Measurements from ENCODE around the gene OXLD1. TPM values are rescaled to one million over a fixed set of nuclear protein-coding genes. Genes with fewer than 3 reads are reported as not detected.

The OXLD1 gene
- total and polyA plus RNA-seq, 3 experiments from 2014 or later = 50.8 to 78.9 (median 55.7) TPM

DNA sequence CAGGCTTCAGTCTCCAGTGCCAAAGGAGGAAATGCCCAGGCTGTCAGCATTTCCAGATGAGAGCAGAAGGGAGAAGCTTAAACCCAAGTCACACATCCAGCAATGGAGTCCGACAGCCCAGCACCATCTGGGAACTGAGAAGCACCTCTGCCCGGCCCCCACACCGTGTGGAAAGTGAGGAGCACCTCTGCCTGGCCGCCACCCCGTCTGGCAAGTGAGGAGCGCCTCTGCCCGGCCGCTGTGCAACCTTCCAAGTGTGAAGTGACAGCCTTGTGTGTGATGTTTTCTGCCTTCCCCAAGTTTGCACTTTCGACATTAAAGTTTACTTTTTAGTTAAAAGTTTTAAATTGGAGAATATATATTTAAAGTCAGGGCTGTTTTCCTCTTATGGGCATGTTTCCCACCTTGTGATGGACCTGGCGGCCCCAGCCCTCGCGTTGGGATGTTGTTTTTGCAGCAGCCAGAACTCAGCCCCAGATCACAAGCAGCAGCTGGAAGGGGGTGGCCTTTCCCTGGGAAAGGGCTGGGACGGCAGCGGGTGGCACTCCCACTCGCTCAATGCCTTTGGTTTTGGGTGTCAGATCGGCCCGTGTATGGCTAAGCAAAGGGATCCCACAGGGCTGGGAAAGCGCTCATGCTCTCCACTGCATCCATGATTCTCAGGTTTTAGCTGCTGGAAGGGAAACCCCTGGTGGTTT lies 7.3 kb upstream of the OXLD1 start:
- Histone ChIP-seq H3K9me3 (ENCODE audit: low read length) (no peaks in the 10 kb centered on the region), H3K4me1 (ENCODE audit: insufficient read depth, low read length) (no peaks in the 10 kb centered on the region), H3K27ac (ENCODE audit: low read depth, low read length) (no peak overlapping the region), H3K4me3 (ENCODE audit: low read length) (no peak overlapping the region), H3K36me3 (ENCODE audit: insufficient read depth, low read length) (peaks cover 28% of the 10 kb centered on the region), H3K27me3 (ENCODE audit: insufficient read depth, low read length, poor library complexity, severe bottlenecking) (no peaks in the 10 kb centered on the region)
- DNase-seq = no peak
- ChIA-PET POLR2A (interaction anchor here (1.7 kb wide), 1 partner anchor 10 kb away, joined by 4 read pairs; the partner anchor contains the start of genes ARL16 and HGS), CTCF (no interaction called here)
- no peaks in the 10 kb centered on the region for H3K9me3 Mint-ChIP-seq
- H3K4me1 Mint-ChIP-seq = peaks cover 5 to 9% (median 7%) of the 10 kb centered on the region in 3 donors
- H3K27ac Mint-ChIP-seq = peak overlapping the region in 2 of 8 donors; percentile 20 to 54
- H3K27me3 Mint-ChIP-seq = no peaks in the 10 kb centered on the region
- H3K4me3 Mint-ChIP-seq = no peak overlapping the region
- peaks cover 0 to 50% (median 0%) of the 10 kb centered on the region in 3 donors for H3K36me3 Mint-ChIP-seq

DNA sequence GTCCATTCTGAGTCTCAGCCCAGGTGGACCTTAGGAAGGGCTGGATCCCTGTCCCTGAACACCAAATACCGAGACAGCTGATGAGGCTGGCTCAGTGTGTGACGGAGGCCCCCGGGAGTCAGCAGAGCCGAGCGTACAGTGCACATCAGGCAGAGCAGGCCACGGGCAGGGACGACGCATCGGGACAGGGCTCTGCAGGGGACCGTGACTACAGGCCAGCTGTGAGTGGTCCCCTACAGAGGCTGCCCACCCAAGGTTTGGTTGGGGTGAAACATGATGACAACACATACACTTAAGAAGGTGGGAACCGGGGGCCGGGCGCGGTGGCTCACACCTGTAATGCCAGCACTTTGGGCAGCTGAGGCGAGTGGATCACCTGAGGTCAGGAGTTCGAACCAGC lies 6.5 kb upstream of the OXLD1 start:
- Histone ChIP-seq H3K27ac (ENCODE audit: low read depth, low read length) (no peak overlapping the region), H3K36me3 (ENCODE audit: insufficient read depth, low read length) (peaks cover 28% of the 10 kb centered on the region), H3K9me3 (ENCODE audit: low read length) (no peaks in the 10 kb centered on the region), H3K4me1 (ENCODE audit: insufficient read depth, low read length) (peaks cover 4% of the 10 kb centered on the region), H3K27me3 (ENCODE audit: insufficient read depth, low read length, poor library complexity, severe bottlenecking) (no peaks in the 10 kb centered on the region), H3K4me3 (ENCODE audit: low read length) (no peak overlapping the region)
- ChIA-PET POLR2A (no interaction called here), CTCF (no interaction called here)
- H3K27ac Mint-ChIP-seq = peak overlapping the region in 1 of 8 donors; percentile 20
- H3K9me3 Mint-ChIP-seq = no peaks in the 10 kb centered on the region
- no peaks in the 10 kb centered on the region for H3K27me3 Mint-ChIP-seq
- peaks cover 0 to 56% (median 1%) of the 10 kb centered on the region in 3 donors for H3K36me3 Mint-ChIP-seq
- no peak overlapping the region for H3K4me3 Mint-ChIP-seq
- no peak for DNase-seq
- peaks cover 11 to 17% (median 11%) of the 10 kb centered on the region in 3 donors for H3K4me1 Mint-ChIP-seq

GRCh38 chr17:81672504-81672903 lies 6.1 kb upstream of the OXLD1 start:
- H3K27ac ChIP-seq (ENCODE audit: low read depth, low read length) = no peak overlapping the region
- H3K4me3 ChIP-seq (ENCODE audit: low read length) = no peak overlapping the region
- H3K9me3 Mint-ChIP-seq = no peaks in the 10 kb centered on the region
- no peak overlapping the region for H3K4me3 Mint-ChIP-seq
- peak overlapping the region in 1 of 8 donors; percentile 66 for H3K27ac Mint-ChIP-seq
- DNase-seq = no peak
- no peaks in the 10 kb centered on the region for H3K27me3 Mint-ChIP-seq
- H3K27me3 ChIP-seq (ENCODE audit: insufficient read depth, low read length, poor library complexity, severe bottlenecking) = no peaks in the 10 kb centered on the region
- H3K9me3 ChIP-seq (ENCODE audit: low read length) = no peaks in the 10 kb centered on the region
- ChIA-PET POLR2A (no interaction called here), CTCF (no interaction called here)
- H3K4me1 ChIP-seq (ENCODE audit: insufficient read depth, low read length) = peaks cover 9% of the 10 kb centered on the region
- H3K36me3 Mint-ChIP-seq = peaks cover 0 to 61% (median 4%) of the 10 kb centered on the region in 3 donors
- peaks cover 28% of the 10 kb centered on the region for H3K36me3 ChIP-seq (ENCODE audit: insufficient read depth, low read length)
- peaks cover 16 to 21% (median 16%) of the 10 kb centered on the region in 3 donors for H3K4me1 Mint-ChIP-seq

DNA sequence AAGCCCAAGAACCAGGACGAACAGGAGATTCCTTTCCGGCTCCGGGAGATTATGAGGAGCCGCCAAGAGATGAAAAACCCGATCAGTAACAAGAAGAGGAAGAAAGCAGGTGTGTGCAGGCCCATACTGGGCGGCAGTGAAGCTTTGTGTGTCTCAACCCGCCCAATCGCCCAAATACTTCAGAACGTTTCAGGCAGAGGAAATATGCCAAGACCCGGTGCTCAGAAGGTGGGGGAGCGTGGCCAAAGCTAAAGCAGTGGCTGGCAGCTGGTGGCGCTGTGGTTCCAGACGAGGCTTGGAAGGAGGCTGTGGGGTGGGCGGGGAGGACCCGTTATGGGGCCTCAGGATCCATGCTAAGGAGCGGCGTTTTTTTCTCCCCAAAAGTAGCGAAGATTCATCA lies 1.3 kb upstream of the OXLD1 start:
- Mint-ChIP-seq H3K36me3 (peaks cover 0 to 56% (median 6%) of the 10 kb centered on the region in 3 donors), H3K27me3 (no peaks in the 10 kb centered on the region), H3K4me3 (peak overlapping the region; percentile 71 to 99 (median 94)), H3K27ac (peak overlapping the region in 6 of 8 donors; percentile 23 to 88 (median 71)), H3K4me1 (peaks cover 23 to 46% (median 38%) of the 10 kb centered on the region in 3 donors), H3K9me3 (no peaks in the 10 kb centered on the region)
- Histone ChIP-seq H3K4me3 (ENCODE audit: low read length) (no peak overlapping the region), H3K9me3 (ENCODE audit: low read length) (no peaks in the 10 kb centered on the region), H3K36me3 (ENCODE audit: insufficient read depth, low read length) (peaks cover 26% of the 10 kb centered on the region), H3K4me1 (ENCODE audit: insufficient read depth, low read length) (peaks cover 45% of the 10 kb centered on the region), H3K27me3 (ENCODE audit: insufficient read depth, low read length, poor library complexity, severe bottlenecking) (no peaks in the 10 kb centered on the region), H3K27ac (ENCODE audit: low read depth, low read length) (no peak overlapping the region)
- ChIA-PET CTCF (interaction anchor here (1.2 kb wide), 1 partner anchor 17 kb away, joined by 3 read pairs; no protein-coding TSS in a partner anchor), POLR2A (interaction anchor here (0.6 to 1.5 kb wide), 2 partner anchors 16 to 55 kb away, joined by 3 to 5 read pairs; partner anchors contain the start of genes ARL16 and HGS)
- no peak for DNase-seq

GRCh38 chr17:81666092-81666341 lies 388 bp downstream of the OXLD1 start:
- peaks cover 0 to 38% (median 6%) of the 10 kb centered on the region in 3 donors for H3K36me3 Mint-ChIP-seq
- no peaks in the 10 kb centered on the region for H3K9me3 ChIP-seq (ENCODE audit: low read length)
- H3K4me3 Mint-ChIP-seq = peak overlapping the region; percentile 93 to 99 (median 94)
- no peaks in the 10 kb centered on the region for H3K27me3 Mint-ChIP-seq
- H3K27me3 ChIP-seq (ENCODE audit: insufficient read depth, low read length, poor library complexity, severe bottlenecking) = no peaks in the 10 kb centered on the region
- H3K4me1 Mint-ChIP-seq = peaks cover 27 to 49% (median 41%) of the 10 kb centered on the region in 3 donors
- H3K9me3 Mint-ChIP-seq = no peaks in the 10 kb centered on the region
- DNase-seq = peak in 1 of 5 donors; percentile 10
- H3K4me3 ChIP-seq (ENCODE audit: low read length) = peak overlapping the region; percentile 76
- peak overlapping the region; percentile 81 for H3K27ac ChIP-seq (ENCODE audit: low read depth, low read length)
- peak overlapping the region; percentile 86 to 98 (median 96) for H3K27ac Mint-ChIP-seq
- CTCF ChIA-PET = no interaction called here
- peaks cover 54% of the 10 kb centered on the region for H3K4me1 ChIP-seq (ENCODE audit: insufficient read depth, low read length)
- POLR2A ChIA-PET = interaction anchor here (0.7 to 1.0 kb wide), 4 partner anchors 11 to 878 kb away, joined by 3 to 9 read pairs (median 4); partner anchors contain the start of genes ARL16 and HGS
- H3K36me3 ChIP-seq (ENCODE audit: insufficient read depth, low read length) = peaks cover 10% of the 10 kb centered on the region

GRCh38 chr17:81665205-81666091 lies 957 bp downstream of the OXLD1 start:
- peaks cover 0 to 36% (median 6%) of the 10 kb centered on the region in 3 donors for H3K36me3 Mint-ChIP-seq
- peak overlapping the region; percentile 81 for H3K27ac ChIP-seq (ENCODE audit: low read depth, low read length)
- H3K27ac Mint-ChIP-seq = peak overlapping the region; percentile 86 to 98 (median 96)
- H3K4me3 Mint-ChIP-seq = peak overlapping the region; percentile 93 to 99 (median 94)
- H3K36me3 ChIP-seq (ENCODE audit: insufficient read depth, low read length) = peaks cover 9% of the 10 kb centered on the region
- no peaks in the 10 kb centered on the region for H3K27me3 ChIP-seq (ENCODE audit: insufficient read depth, low read length, poor library complexity, severe bottlenecking)
- CTCF ChIA-PET = no interaction called here
- POLR2A ChIA-PET = interaction anchor here (1.0 to 1.3 kb wide), 2 partner anchors 18 to 37 kb away, joined by 4 to 6 read pairs; partner anchors contain the start of genes ARL16 and HGS
- H3K27me3 Mint-ChIP-seq = no peaks in the 10 kb centered on the region
- peak overlapping the region; percentile 76 for H3K4me3 ChIP-seq (ENCODE audit: low read length)
- H3K4me1 Mint-ChIP-seq = peaks cover 27 to 49% (median 41%) of the 10 kb centered on the region in 3 donors
- no peaks in the 10 kb centered on the region for H3K9me3 Mint-ChIP-seq
- peak in 2 of 5 donors; percentile 16 to 55 for DNase-seq
- H3K9me3 ChIP-seq (ENCODE audit: low read length) = no peaks in the 10 kb centered on the region
- H3K4me1 ChIP-seq (ENCODE audit: insufficient read depth, low read length) = peaks cover 54% of the 10 kb centered on the region

- Histone ChIP-seq H3K27ac (ENCODE audit: low read depth, low read length) (peak overlapping the region; percentile 21), H3K36me3 (ENCODE audit: insufficient read depth, low read length) (no peaks in the 10 kb centered on the region), H3K4me1 (ENCODE audit: insufficient read depth, low read length) (peaks cover 54% of the 10 kb centered on the region), H3K4me3 (ENCODE audit: low read length) (no peak overlapping the region), H3K27me3 (ENCODE audit: insufficient read depth, low read length, poor library complexity, severe bottlenecking) (no peaks in the 10 kb centered on the region), H3K9me3 (ENCODE audit: low read length) (no peaks in the 10 kb centered on the region)
- POLR2A ChIA-PET = interaction anchor here (1.1 kb wide), 1 partner anchor 19 kb away, joined by 3 read pairs; the partner anchor contains the start of genes ARL16 and HGS
- H3K4me3 Mint-ChIP-seq = peak overlapping the region in 3 of 7 donors; percentile 37 to 47 (median 45)
- no peak for DNase-seq
- peaks cover 0 to 27% (median 6%) of the 10 kb centered on the region in 3 donors for H3K36me3 Mint-ChIP-seq
- H3K27ac Mint-ChIP-seq = peak overlapping the region in 2 of 8 donors; percentile 43 to 96
- H3K9me3 Mint-ChIP-seq = no peaks in the 10 kb centered on the region
- H3K4me1 Mint-ChIP-seq = peaks cover 27 to 49% (median 41%) of the 10 kb centered on the region in 3 donors
- CTCF ChIA-PET = no interaction called here
- H3K27me3 Mint-ChIP-seq = no peaks in the 10 kb centered on the region
Observed at GRCh38 chr17:81664051-81664470, 2.3 kb downstream of the OXLD1 start.
